AG10803 (cell line): ENCODE measurements around the gene PZP.
"Not testable (repeated sequence)": the region's sequence is repeated elsewhere in the genome, so short reads cannot be mapped to it uniquely, and the experiment has no call there.

ENCODE experiments used
- DNase-seq: peaks from one replicate; pipeline ENCODE4 v3.0.0; 2010; ENCODE audit warnings: low read depth
- H3K4me3 ChIP-seq: 2 replicates; pipeline ENCODE4 v1.5.1; 2011; ENCODE audit warnings: mild to moderate bottlenecking, low read length, control low read depth
- CTCF ChIP-seq: conservative IDR thresholded peaks from 2 replicates; pipeline ENCODE4 v1.5.1; 2011; ENCODE audit warnings: mild to moderate bottlenecking, low read length, control low read depth, inconsistent platforms

The PZP gene

GRCh38 chr12:9227950-9228349 is 19.8 kb upstream of the PZP start:
- no peak overlapping the region for H3K4me3 ChIP-seq
- DNase-seq: no peak
- TF ChIP-seq CTCF: no peak

- DNase-seq: no peak
- no peak overlapping the region for H3K4me3 ChIP-seq
- TF ChIP-seq CTCF: no peak
Measured at GRCh38 chr12:9223830-9224229, 15.6 kb upstream of the PZP start.

GRCh38 chr12:9221483-9221882 is 13.3 kb upstream of the PZP start:
- TF ChIP-seq CTCF: no peak
- DNase-seq: no peak
- no peak overlapping the region for H3K4me3 ChIP-seq

GRCh38 chr12:9221011-9221410 is 12.8 kb upstream of the PZP start:
- not testable (repeated sequence) for DNase-seq, H3K4me3 ChIP-seq

GRCh38 chr12:9214534-9214933 is 6.3 kb upstream of the PZP start:
- no peak for TF ChIP-seq CTCF
- no peak for DNase-seq
- H3K4me3 ChIP-seq: no peak overlapping the region

- TF ChIP-seq CTCF: no peak
- no peak overlapping the region for H3K4me3 ChIP-seq
- no peak for DNase-seq
Measured at GRCh38 chr12:9211687-9212086, 3.5 kb upstream of the PZP start.

GRCh38 chr12:9204380-9204779 is 3.8 kb downstream of the PZP start:
- TF ChIP-seq CTCF: no peak
- DNase-seq: no peak
- no peak overlapping the region for H3K4me3 ChIP-seq

GRCh38 chr12:9198012-9198411 is 10.2 kb downstream of the PZP start:
- DNase-seq: no peak
- no peak overlapping the region for H3K4me3 ChIP-seq
- no peak for TF ChIP-seq CTCF
